ENCODE measurements around the gene FLVCR1.

DNA sequence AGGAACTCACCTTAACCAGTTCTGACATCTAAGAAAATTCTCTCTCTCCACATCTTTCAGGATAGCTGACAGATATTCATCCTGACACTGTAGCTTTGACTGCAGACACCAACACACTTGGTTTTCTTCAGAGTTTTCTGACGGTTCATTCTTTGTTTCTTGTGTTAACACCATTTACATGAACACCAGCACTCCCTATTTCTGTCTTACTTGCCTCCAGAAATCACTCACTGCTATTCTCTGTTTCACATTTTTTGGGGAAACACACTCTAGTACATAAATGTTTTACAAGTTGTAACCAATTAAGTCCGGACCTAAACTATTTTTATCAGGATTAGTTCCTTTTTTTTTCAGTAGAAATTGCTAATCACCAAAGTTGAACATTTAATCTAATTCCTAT, 15.4 kb downstream of the FLVCR1 start:
- TF ChIP-seq, protein P1, sequence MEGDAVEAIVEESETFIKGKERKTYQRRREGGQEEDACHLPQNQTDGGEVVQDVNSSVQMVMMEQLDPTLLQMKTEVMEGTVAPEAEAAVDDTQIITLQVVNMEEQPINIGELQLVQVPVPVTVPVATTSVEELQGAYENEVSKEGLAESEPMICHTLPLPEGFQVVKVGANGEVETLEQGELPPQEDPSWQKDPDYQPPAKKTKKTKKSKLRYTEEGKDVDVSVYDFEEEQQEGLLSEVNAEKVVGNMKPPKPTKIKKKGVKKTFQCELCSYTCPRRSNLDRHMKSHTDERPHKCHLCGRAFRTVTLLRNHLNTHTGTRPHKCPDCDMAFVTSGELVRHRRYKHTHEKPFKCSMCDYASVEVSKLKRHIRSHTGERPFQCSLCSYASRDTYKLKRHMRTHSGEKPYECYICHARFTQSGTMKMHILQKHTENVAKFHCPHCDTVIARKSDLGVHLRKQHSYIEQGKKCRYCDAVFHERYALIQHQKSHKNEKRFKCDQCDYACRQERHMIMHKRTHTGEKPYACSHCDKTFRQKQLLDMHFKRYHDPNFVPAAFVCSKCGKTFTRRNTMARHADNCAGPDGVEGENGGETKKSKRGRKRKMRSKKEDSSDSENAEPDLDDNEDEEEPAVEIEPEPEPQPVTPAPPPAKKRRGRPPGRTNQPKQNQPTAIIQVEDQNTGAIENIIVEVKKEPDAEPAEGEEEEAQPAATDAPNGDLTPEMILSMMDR (conservative IDR thresholded peaks at IDR 0.05; ENCODE audit: low read length) = no peak
- TF ChIP-seq EZH2phosphoT487 (IDR thresholded peaks at IDR 0.05; ENCODE audit: borderline replicate concordance, low read depth, low read length) = no peak
